NCI-H82 (cell line): ENCODE measurements around the gene SHOX.

ENCODE experiments used
- DNase-seq: peaks from one replicate; lab custom pipeline; 2025; lab: John Stamatoyannopoulos, UW

The SHOX gene

DNA sequence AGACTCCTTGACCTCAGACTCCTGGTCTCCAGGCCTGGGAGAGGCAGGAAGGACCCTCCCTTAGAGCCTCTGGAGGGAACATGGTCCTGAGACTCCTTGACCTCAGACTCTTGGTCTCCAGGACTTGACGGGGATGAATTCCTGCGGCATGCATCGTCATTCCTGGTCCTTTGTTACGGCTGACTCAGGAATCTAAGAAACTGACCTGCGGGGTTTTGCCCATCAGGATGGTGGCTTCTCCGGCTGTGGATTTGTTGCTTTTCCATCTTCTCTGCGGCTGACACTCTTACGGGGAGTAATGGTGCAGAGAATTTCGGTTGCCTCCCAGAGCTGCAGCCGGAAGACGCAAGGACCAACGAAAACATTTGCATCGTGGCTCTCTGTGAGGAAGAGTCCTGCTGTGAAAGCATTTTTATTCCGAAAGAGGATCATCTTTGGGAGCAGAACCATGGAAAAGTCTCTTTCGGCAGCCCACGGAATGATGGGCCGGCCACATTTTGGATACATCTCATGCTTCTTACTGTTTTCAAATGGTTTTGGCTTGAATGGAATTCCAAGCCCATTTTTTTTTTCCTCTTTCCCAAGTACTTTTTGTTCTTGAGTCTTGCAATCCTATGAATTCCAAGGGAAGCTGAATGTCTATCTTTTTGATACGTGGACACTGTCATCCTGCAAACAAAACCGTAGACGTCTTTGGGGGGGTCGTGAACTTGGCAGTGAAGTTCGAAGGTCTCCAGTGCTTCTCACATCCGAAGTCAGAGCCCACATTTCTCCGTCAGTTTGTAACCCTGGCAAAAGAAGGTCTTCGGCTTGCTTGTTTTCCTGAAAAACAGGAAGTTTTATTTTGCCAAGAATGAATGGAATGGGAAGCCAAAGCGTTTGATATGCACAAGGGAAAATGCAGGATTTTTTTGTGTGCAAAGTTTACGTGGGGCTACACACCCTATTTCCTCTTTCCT is 36.5 kb downstream of the SHOX start:
- DNase-seq, result no peak

DNA sequence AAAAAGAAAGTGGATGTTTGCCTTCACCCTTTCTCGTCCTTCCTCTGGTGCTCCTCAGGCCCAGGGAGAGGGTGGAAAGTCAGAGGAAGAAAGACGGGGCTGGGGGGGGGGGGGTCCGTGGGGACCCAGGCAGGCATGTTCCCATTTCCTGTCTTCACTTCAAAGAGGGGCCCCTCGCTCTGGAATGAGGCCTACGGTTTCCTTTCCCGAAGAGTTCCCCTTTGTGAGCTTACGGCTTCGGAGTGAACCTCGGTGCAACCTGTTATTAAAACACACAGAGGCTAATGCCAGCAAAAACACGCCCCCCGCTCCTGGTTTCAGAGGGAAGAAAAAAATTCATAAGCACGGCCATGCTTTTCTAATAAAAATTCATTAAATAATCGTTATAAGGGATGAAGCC is 40.1 kb downstream of the SHOX start:
- DNase-seq, result no peak

DNA sequence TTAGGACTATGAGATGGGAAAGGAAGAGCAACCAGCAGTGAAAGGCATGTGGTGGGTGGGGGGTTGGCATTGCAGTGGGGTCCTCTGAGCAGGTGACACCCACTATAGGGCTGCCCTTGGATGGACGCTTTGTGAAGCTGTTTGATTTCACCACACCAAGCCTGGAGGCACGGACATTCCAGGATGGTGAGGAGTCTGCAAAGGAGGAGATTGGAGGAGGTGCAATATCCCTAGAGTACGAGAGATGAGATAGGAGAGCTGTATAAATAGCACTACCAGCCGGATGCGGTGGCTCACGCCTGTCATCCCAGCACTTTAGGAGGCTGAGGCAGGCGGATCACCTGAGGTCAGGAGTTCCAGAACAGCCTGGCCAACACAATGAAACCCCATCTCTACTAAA is 42.3 kb downstream of the SHOX start:
- DNase-seq, result no peak

DNA sequence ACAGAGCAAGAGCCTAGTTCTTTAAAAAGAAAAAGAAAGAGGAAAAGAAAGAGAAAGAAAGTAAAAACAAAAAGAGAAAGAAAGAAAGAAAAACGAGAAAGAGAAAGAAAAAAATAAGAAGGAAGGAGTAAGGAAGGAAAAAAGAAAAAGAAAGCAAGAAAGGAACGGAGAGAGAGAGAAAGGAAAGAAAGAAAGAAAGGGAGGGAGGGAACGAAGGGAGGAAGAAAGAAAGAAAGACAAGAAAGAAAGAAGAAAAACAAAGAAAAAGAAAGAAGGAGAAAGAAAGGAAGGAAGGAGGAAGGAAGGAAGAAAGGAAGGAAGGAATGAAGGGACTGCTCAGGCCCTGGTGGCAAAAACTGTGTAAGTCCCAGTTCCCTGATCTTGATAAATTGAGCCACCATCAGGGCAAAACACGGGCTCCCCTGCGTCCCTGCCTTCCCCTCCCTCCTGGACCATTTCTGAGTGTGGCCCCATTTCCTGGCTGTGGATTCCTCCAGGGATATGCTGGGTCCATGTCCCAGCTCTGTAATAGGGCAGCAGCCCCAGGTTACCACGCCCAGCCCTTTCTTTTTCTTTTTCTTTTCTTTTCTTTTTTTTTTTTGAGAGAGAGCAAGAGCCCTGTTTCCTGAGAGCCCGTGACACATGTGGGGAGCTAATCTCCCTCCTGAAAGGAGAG is 44.8 kb downstream of the SHOX start:
- DNase-seq, result no peak

DNA sequence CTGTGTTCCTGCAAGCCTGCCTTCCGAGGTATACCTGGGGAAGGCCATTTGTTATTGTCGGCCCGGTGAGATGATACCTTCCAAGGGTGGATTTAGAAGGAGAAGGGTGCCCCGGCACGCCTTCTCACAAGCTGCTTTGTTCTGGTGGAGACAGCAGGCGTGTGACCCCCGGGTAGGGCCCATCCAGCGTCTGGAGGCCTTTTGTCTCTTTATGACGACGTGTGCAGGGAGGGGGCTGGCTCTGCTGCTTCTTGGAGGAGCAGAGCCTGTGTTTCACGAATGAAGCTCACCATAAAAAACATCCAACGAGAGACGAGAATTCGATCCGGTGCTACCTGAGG is 45.3 kb downstream of the SHOX start:
- DNase-seq, result no peak

DNA sequence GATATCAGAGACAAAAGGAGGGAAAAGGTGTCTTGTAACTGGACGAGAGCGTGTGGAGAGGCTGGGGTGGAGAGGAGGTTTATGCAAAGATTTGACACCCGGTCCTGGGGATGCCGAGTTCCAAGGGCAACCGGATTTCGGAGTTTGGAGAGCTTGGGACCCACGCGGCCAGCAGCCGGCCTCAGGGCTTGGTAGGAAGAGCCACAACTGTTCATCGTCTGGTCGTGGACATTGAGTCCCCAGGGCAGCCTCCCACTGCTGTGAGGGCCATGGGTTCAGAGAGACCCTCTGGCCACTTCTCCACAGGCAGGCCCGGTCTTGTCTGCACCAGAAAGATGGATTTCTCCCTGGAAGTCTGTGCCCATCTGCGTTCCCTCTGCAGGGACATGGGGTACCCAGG is 46.8 kb downstream of the SHOX start:
- DNase-seq, result no peak

DNA sequence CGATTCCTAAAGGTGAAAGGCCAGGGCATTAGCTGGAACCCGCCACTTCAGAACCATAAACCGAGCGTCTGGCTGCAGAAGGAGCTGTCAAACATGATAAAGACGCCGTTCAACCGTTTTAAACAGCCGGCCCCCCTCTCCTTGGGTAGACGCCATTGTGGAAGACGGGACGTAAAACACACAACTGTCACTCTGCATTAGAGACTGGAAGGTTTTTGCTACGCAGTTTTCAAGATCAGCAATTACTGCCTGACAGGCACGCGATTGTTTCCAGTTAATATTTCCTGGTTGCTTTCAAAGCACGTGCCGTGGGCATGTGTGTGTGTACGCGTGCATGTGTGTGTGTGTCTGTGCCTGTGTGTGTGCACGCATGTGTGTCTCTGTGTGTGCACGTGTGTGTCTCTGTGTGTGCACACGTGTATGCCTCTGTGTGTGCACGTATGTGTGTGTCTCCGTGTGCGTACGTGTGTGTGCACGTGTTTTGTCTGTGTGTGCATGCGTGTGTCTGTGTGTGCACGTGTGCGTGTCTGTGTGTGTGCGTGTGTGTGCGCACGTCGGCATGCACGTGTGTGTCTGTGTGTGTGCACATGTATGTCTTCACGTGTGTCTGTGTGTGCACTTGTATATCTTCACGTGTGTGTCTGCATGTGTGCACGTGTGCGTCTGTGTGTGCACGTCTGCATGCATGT is 48.8 kb downstream of the SHOX start:
- no peak for DNase-seq

DNA sequence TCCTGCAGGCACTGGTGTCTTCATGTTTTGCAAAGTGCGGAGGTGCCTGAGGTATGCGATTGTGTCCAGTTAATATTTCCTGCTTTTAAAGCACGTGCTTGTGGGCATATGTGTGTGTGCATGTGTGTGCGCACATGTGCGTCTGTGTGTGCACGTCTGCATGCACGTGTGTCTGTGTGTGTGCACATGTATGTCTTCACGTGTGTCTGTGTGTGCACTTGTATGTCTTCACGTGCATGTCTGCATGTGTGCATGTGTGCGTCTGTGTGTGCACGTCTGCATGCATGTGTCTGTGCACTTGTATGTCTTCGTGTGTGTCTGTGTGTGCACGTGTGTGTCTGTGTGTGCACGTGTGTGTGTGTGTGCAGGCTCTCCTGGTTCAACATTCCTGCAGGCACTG is 49.5 kb downstream of the SHOX start:
- no peak for DNase-seq

DNA sequence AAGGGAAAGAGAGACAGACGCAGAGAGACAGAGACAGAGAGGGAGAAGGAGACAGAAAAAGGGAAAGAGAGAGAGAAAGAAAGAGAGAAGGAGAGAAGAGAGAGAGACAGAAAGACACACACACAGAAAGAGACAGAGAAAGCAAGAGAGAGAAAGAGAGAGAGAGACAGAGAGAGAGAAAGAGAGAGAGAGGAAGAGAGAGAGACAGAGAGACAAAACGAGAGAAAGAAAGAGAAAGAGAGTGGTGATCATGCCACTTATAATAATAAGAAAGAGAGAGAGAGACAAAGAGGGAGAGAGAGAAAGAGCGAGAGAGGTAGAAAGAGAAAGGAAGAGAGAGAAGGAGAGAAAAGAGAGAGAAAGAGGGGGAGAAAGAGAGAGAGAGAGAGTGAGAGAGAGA is 51.4 kb downstream of the SHOX start:
- DNase-seq, result no peak

DNA sequence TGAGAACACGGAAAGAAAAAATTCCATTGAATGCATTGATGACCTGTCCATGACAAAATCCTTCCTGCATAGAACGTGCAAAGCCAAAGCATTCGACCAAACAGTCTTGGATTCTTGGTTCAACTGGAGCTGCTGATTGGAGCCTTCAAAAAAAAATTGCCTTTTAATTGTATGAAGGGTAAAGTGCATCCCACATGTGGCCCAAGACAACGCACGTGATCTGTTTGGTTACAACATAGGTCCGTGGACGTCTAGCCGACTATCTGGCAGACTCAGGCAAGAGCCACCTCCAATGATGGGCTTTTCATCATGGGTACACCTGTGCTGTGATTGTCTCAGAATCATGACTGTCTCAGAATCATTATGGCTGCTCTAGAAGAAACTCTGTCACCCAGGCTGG is 52.3 kb downstream of the SHOX start:
- DNase-seq, result no peak

DNA sequence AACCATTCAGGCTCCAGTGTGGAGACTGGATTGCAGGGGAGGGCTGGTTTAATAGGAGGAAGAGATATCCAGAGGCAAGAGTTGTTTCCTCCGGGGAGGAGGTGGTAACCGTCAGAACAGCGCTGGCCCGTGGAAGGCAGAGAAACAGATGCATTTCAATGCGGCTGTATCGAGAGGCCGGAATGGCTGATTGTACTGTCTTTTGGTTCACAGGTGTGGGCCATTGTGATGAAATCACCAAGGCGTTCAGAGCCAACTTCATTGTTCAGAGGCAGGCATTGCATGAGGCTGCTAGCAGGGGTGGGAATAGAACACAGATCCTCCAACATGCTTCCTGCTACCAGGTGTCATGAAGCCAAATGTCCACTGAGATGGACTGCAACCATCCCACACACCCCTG is 53.0 kb downstream of the SHOX start:
- no peak for DNase-seq

DNA sequence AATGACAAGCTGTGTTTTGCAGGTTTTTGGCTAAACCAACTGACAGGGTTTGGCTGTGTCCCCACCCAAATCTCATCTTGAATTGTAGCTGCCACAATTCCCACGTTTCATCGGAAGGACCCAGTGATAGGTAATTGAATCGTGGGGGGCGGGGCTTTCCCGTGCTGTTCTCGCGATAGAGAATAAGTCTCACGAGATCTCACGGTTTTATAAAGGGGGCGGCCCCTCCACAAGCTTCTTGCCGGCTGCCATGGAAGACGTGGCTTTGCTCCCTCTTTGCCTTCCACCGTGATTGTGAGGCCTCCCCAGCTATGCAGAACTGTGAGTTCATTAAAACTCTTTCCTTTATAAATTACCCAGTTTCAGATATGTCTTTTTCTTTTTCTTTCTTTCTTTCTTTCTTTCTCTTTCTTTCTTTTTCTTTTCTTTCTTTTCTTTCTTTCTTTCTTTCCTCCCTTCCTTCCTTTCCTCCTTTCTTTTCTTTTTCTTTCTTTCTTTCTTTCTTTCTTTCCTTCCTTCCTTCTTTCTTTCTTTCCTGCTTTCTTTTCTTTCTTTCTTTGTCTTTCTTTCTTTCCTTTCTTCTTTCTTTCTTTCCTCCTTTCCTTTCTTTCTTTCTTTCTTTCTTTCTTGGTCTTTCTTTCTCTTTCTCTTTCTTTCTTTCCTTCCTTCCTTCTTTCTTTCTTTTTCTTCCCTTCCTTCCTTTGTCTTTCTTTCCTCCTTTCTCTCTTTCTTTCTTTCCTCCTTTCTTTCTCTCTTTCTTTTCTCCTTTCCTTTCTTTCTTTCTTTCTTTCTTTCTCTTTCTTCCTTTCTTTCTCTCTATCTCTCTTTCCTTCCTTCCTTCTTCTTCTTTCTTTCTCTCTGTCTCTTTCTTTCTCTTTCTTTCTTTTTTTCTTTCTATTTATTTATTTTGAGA is 54.8 kb downstream of the SHOX start:
- DNase-seq, result no peak

DNA sequence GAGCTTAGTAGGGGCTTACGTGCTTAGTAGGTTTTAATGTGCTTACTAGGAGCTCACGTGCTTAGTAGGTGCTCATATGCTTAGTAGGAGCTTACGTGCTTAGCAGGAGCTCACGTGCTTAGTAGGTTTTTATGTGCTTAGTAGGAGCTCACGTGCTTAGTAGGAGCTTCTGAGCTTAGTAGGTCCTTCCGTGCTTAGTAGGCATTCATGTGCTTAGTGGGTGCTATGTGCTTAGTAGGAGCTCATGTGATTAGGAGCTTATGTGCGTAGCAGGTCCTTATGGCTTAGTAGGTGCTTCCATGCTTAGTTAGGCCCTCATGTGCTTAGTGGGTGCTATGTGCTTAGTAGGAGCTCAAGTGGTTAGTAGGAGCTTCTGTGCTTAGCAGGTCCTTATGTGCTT is 59.4 kb downstream of the SHOX start:
- DNase-seq, result no peak

DNA sequence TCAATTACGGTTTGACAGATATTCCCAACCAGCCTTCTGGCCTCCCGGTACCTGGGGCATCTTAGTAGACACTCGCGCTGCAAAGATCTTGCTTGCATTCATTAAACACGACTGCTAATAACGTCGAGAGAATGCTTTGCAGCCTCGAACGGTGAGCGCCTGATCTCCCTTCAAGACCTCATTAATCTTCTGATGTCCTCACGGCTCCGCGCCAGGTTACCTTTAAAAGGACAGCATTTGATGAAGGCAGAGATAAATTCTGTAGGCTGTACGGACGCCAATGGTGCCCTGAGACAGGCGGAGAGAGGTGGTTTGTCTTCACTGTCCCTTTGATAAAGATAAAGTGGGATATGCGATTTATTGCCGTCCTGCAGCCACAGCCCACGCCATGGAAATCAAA is 64.2 kb downstream of the SHOX start:
- DNase-seq, result no peak

DNA sequence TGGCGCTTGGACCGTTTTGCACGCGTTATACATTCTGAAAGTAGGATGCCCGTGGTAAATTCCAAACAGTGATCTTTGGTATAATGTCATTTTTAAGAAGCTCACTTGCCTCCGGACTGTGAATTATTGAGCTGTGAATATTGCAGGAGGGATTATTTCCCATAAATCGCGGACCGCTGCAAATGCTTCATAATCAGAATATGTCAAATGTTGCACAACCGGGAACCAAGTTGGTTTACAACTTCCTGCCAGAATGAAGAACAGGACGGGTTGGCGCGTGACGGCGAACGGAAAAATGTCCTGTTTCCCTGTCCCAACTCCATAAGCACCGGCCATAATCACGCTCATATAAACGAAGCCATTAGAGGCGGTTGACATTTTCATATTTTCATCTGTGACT is 67.6 kb downstream of the SHOX start:
- no peak for DNase-seq

DNA sequence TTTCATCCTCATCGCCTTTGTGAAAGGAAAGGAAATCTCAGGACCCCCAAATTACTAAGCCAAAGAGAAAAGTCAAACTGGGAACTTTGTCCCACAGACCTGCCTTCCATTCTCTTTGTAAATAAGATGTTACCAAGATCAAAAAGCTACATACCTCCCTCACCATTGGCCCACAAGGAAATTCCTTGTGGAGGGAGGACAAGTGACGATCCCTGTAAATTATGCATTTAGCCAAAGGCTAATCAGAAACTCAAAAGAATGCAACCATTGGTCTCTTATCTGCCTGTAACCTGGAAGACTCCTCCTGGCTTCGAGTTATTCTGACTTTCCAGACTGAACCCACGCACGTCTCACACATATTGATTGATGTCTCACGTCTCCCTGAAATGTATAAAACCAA is 70.3 kb downstream of the SHOX start:
- DNase-seq, result no peak

DNA sequence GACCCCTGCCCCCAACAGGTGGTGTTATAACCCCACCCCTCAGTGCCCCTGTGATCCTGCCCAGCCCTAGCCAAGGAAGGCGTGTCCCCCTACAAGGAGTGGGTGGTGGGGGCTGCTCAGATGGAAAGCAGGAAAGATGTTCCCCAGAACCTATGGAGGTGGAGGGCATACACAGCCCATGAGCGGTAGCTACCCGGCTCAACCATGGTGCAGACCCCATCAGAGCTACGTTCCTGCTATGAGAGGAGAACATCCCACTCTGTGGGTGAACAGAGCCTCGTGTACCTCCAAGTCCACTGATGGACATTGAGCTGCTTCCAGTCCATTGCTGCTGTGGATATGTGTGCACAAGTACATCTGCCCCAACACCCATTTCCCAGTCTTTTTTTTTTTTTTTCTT is 71.1 kb downstream of the SHOX start:
- DNase-seq, result no peak

DNA sequence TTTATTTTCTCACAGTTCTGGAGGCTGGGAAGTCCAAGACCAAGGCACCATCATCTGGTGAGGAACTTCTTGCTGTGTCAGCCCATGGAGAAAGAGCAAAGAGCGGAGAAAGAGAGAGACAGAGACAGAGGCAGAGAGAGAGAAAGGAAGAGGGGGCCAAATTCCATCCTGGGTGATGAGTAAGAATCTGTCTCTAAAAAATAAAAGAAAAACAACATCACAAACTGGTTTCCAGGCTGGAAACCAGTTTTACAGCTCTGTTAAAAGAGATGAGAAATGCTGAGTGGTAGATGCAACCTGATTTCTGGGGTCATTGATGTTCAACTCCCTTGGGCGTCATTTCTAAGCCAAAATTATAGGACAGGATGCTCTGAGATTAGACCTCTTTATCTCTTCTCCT is 72.9 kb downstream of the SHOX start:
- DNase-seq, result no peak

DNA sequence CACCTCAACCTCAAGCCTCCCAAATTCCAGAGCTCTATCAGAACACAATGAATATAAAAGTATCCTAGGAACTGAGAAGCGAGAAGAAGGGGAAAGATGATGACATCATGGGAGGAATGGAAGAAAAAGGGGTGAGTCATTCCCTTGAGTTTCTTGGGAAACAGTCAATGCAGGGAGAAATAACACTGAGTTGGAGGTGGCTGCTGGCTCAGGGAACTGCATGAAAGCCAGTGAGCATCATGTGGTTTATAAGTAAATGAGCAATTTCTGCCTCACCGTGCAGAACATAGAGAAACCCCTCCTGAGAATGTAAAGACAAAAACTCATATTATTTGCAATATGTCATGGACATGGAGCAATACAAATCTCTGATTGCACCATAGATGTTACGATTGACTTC is 73.3 kb downstream of the SHOX start:
- DNase-seq, result no peak
